ENCODE measurements around the gene AMBRA1.
"Not testable (repeated sequence)": the region's sequence is repeated elsewhere in the genome, so short reads cannot be mapped to it uniquely, and the experiment has no call there.

The AMBRA1 gene

DNA sequence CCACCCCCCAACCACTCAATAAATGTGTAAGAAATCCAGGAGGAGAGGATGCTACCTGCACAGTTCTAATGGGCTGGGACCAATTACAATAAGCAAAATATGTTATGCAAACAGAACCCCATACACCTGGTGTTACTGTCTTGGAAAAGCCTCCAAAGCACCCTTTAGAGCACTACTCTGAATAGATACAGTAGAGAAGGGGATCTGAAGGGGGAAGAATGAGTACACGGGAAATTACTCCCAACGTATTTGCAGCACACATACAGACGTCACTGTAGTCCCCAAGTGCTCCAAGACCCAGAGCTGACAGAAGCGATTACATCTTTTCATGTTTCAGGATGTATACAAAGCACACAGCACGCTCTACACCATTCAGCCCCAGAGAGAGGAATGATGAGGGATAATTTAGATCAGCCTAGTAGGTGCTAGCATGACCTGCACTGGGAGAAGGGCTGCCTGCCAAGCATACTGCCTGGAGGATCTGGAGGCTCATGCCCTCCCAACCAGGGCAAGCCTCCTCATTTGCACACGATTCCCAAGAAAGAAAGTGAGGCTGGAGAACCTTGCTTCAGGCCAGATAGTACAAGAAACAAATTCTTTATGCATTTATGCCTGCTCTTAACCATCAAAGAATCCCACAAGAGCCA, 63.8 kb downstream of the AMBRA1 start:
- DNase-seq: no peak

DNA sequence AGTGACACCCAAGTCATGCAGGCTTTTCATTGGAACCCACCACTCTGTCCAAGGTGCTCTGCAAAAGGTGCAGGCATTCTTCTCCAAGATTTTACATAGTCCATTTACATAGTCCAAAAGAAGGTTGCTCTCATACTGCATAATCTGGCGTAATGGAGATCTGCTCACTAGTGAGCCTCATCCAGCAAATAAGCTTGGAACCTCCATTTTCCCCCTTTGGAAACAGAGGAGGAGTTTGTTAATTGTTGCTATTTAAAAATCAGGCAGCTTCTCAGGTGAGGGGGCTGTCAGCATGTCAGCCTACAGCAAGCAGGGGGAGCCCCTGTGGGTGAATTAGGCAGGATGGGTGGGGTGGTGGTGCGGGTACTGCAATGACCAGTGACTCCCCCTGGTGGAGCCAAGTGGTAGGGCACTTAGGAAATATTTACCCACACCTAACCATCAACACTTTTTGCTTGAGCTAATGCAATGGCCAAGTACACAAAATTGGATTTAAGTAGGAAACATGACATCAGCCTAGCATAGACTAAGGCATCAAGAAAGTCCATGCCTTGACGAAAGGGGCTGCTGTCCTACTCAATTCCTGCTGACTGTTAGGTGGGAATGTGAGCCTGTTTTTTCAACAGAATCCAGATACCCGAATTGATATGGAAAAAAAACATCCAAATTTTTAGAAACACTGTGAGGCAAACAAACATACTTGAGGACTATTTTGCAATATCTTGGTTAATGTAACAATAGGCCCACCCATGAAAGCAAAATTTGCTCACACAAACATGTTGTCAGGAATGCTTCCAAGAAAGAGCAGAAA, 64.5 kb downstream of the AMBRA1 start:
- DNase-seq: peak; percentile 78 to 82

DNA sequence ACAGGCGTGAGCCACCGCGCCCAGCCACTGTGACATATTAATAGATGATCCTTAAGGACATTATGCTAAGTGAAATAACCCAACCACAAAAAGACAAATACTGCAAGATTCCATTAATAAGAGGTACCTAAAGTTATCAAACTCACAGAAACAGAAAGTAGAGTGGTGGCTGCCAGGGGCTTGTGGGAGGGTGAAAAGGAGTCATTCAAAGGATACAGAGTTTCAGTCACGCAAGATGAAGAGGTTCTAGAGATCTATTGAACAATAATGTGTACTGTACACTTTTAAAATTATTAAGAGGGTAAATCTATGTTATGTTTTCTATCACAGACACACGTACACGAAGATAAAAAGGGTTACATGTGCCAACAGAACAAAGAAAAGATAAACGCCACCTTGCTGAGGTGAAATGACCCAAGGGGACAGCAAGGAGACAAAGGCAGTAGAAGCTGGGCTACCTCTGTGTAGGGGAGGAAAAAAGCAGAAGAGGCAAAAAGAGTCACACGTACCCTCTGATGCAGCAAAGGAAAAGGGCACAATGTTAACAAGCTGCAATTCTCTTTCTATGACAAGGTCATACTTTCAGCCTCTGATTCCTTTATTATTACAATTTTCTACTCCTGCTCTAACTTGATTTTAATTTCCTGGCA, 65.3 kb downstream of the AMBRA1 start:
- DNase-seq: peak; percentile 18 to 37

DNA sequence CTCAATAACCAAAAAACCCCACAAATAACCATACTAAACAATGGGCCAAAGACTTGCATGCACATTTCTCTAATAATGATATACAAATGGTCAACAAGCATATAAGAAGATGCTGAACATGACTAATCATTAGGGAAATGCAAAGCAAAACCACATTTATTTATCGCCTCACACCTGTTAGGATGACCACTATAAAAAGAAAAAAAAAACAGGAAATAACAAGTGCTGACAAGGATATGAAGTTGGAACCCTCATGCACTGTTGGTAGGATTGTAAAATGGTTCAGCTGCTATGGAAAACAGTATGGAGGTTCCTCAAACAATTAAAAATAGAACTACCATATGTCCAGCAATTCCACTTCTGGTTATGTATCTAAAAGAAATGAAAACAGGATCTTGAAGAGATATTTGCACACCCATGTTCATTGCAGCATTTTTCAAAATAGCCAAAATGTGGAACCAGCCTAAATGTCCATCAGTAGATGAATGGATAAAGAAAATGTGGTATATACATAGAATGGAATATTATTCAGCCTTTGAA, 66.2 kb downstream of the AMBRA1 start:
- DNase-seq: no peak

DNA sequence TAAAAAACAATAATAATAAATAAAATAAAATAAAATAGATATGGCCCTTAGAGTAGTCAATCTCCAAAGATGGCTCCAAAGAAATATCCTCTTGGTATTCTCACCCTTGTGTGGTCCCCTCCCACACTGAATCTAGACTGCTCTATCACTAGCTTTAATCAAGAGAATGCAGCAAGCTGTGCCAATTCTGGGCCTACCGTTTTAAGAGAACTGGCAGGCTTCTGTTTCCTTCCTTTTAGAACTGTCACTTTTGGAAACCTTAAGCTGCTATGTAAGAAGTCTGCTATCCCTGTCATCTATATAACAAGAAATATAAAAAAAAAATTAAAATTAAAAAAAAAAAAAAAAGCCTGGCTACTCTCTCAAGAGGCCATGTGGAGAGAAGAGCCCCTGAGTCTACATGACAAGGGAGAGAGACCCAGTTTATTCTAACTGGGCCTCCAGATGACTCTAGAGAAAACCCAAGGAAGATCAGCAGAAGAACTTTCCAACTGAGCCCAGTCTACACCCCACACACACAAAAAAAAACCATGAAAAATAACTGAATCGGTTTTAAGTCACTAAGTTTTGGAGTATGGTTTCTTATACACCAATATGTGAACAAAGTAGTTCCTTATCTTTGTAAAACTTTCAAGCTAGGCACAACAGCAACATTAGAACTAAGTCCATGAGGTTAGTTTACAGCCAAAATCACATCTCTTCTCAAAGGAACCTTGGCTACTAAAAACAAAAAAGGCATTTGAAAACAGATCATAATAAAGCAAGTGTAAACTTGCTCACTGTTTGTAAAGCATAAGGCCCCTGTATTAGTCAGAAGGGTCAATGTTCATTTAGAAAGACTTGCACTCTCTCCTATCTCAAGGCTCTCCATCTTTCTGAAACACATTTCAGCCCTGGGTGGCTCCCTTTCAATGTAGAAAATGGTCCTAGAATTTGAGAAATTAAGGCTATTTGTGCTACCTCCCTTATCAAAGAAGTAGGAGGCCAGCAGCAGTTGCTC, 67.3 kb downstream of the AMBRA1 start:
- DNase-seq: no peak

DNA sequence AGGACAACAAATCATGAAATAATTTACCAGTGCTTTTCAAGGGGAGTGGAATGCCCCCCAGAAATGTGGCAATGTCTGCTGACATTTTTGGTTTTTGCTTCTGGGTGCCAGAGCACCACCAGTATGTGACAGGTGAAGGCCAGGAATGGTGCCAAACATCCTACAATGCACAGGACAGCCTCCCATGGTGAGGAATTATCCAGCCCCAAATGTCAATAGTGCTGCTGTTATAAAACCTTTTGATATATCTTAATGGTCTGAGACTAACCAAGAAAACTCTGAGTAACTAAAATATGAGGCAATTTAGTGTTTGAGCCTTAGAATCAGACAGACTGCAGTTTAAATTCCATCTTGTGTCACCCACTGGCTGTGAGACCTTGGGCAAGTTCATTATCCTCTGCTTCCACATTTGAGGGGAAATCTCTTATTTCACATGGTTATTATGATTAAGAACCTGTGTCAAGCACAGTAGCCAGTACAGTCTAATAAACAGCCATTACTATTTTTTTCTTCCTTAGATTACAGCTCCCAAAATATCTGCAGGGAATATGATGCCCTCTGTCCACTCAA, 69.5 kb downstream of the AMBRA1 start:
- DNase-seq: no peak

DNA sequence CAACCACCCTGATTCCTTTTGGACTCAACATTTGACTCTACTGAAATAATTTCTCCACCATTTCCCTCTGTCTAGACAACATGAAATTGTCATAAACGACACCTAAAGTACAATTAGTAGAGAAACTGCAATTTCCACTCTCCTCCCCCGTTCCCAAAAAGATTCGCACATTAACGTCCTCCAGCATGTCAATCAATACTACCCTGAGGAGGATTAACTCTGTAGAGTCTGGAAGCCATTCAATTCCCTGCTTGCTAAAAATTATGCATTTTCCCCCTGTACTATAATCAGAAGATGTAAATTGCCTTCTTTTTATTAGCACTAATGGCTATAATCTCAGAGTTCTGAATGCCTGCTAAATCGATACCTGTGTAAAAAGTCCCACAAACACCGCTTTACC, 70.5 kb downstream of the AMBRA1 start:
- no peak for DNase-seq

DNA sequence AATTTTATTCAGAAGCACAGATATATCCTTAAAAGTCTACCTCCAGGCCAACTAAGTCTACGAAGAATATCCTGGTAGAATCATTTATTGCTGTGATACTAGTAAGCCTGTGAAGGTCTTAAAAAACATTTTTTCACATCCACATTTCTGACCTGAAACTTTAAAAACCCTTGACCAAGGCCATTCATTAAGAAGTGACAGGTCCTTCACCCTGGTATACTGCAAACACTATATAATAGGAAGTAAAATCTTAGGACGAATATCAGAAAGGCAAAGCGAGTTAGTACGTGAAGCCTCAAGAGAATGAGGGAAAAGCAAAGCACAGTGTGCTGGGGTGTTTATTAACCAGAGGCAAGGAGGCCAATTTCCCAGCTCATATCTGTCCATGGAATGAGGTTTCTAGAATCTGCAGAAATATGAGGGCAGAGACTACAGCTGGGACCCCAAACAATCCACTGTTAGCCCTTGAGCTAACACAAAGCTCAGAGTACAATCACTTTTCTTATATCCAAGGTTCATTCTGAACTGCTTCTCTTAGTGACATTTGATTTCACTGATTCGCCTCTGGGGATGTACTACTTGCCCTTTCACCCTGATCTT, 71.0 kb downstream of the AMBRA1 start:
- DNase-seq: no peak

DNA sequence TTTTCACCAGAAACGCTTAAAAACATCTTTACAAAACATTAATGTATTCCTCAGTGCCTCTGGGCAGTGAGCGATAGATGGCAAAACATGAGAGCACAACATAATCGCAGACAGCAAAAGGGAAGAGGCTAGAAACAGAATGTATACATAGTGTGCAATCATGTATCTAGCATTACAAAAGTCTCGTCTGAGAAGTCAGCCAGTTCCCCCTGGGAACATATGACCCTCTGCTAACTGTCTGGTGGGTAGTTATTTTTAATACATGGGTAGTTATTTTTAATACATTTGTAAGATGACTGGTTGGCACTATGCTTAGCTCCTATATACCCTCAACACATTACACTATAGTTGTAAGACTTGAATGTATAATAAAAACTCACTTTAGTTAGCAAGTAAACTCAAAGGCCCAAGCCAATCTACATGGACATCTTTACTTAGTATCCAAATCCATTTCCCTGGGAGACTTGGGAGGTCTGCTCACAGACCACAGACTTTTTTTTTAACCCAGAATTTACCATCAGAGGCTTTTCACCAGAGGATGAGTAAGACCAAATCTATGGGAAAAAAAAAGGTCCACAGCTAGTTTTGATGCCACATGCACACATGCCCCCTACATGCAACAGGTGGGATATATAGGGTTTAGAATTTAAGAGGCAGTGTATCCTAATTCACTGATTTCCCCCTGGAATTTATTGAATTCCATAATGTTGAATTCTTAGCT, 71.7 kb downstream of the AMBRA1 start:
- DNase-seq: no peak

DNA sequence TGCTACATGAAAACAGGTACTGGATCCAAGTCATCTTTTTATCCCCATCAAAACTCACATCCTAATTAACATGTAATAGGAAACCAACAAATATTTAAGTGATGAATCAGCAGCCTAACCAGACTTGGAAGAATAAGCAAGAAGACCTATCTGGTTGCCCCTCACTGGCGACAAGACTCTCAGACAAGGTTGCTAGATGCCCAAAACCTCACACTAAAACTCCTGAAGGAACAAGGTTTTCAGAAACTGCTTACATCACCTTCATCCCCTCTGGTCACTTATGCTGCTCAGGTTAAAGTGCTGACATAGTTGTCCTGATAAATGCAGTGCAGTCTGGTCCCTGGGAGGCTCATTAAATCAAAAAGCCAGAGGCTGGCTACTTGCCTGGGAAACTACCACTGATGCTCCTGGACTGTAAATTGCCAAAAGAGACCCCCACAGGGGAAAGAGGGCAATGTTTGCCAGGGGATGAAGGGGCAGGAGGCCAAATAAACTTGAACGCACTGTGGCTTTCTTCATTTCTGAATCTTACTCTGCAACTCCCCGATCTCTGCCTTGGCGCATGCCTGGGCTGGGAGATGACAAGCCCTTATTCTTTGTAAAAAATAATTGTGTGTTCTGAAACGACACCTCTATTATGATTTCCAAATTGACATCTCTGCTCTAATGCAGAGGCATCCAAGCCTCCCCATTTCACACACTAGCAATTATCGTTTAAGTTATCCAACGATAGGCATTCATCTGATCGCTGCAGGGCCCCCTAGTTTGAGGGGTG, 72.7 kb downstream of the AMBRA1 start:
- DNase-seq: no peak

DNA sequence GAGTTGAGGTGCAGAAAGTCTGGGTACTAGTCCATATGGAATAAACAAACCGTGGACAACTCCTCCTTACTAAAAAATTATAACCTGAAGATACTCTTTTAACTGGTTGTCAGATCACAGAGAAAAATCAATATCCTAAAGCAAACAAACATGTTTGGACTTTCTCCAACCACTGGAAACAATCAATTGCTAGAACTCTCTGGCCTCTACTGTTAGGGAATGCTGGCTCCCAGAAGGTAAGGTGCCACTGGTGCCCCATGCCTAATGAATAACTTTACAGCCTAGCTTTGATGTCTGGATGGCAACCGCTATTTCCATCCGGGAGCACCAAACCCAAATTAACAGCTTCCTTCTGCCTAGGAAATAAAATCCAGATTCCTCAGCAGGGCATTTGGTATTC, 74.5 kb downstream of the AMBRA1 start:
- no peak for DNase-seq

DNA sequence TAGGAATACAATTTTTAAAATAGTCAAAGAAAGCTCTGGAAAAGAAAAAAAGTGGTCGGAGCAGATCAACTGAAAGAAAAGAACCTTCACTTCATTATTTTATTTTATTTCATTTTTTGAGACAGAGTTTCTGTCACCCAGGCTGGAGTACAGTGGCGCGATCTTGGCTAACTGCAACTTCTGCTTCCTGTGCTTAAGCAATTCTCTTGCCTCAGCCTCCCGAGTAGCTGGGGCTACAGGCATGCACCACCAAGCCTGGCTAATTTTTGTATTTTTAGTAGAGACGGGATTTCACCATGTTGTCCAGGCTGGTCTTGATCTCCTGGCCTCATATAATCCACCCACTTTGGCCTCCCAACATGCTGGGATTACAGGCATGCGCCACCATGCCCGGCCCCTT, 74.9 kb downstream of the AMBRA1 start:
- not testable (repeated sequence) for DNase-seq

DNA sequence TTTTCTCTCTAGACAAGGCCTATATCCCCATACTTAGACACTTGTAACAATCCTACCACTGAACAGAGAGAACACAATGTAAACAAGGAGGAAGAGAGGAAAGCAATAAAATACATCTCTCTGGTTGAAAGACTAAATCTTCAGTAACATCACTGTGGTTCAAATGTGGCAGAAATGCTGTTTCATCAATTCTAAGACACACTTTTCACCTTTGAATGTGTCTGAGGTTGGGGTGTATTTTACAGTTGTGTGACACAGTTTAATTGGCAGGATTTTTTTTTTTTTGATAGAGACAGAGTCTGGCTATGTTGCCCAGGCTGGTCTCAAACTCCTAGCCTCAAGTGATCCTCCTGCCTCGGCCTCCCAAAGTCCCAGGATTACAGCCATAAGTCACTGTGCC, 79.5 kb downstream of the AMBRA1 start:
- DNase-seq: no peak

DNA sequence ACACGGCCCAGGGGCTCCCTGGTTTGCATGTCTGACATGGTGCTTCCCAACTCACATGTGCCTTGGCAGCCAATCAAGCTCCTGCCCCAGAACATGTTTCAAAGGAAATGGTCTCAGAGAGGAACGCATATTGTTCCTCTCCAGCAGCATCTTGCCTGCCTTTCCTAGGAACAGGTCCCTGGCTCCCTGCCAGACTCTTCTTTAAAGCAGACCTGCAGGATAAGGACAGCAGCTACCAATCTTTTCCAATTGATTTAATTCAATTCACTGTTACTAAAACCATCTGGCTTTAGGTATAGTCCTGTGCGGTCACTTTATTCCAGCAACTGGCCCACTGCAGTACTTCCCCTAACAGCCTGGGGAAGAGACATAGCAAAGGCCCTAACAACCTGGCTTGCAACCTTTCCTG, 79.9 kb downstream of the AMBRA1 start:
- no peak for DNase-seq

DNA sequence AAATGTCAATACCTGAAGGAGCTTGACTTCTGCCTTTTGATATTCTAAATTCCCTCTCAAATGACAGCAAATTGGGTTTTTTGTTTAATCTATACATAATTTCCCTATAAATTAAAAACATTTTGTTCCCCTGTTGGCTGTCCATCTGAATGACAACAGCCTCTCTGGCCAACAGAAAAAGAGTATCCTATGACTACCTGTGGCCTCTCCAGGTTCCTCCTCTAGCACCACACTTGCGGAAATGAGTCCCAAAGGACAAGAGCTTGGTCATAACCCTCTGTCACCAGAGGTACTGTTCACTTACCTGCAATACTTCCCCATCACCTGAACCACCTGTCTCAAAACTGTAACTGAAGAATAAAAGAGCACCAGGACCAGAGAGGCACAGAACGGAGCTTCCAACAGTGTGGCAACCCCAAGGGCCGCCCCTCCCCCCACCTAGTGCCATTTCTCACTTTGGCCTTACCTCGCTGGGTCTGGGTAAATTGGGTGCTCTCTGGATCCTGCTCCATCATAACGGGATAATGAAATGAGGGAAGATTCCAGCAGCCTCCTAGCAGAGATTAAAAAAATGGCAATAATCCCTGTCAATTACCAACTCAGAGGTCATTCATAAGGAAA, 81.5 kb downstream of the AMBRA1 start:
- no peak for DNase-seq

DNA sequence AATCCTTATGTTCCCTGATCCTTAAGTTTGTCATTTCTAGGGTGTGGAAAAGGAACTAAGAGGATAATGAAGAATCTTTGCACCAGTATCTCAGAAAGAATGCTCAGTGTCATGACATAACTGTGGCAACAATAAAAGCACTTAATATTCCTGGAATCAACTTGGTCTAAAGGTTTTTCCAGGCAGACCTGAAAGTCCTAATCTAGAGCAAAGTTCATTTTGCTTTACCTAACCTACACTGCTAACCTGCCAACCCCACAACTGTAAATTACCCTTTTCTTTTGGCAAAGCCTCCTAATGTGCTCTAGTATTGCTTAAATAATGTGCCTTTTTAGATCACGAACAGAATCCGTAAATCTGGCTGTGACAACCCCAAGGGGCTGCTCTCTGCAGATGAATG, 82.5 kb downstream of the AMBRA1 start:
- no peak for DNase-seq

DNA sequence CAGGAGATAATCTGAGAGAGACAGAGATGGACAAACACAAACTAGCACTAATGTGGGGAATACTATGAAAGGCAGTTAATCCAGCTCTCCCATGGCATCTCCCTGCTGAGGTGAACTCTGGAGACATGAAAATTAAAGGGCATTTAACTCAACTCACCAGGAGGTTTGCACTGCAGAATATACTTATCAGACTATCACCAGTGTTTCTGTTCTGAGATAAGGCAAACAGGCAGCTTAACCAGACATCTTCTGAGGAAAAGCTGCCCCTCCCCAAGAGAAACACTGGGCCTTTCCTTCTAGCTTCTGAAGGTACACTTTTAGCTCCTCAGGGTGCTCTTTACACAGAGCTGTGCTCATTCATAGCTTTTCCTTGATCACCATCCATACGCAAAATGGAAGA, 85.5 kb downstream of the AMBRA1 start:
- no peak for DNase-seq

DNA sequence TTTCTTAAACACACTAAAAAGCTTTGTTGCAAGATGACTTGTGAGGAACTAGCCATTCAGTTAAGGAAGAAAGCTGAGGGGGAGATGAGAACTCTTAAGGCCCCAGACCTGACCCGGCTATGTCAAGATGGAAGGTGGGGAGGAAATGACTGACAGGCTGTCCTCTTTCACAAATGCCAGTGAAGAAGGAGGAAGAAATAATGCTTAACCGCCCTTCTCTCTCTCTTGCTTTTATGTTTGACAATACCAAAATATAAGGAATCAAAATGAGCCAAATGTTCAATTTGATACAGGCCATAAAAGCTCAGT, 87.4 kb downstream of the AMBRA1 start:
- no peak for DNase-seq

DNA sequence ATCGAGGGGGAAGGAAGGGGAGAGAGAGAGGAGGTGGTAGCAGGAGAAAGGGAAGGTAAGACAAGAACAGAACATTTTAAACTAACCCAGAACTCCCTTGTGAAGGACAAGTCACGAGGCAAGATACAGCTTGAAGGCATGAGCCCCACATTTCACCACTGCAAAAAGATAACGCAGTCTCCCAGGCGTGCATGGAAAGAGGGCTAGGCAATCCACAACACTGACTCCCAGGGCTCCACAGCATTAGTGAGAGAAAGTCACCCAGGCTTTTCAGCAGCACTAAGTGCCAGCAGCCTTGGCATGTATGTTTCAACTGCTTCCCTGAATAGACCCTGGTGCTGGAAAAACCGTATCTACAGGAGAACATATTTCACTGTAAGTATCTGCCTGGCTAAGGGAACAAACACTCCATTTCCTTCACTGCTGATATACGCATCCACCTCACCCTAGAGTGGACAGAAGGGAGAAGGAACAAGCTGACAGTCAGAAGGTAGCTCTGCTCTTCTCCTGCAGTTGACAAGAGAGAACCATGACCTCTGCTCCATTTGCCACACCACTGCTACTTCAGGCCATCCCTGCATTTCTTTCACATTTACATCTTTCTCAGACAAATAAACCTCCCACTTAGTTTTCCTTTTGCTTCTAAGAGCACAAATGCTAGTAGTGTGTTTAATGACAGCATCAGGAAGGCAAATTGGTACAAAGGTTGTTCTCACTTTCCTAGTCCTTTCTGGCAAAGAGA, 87.9 kb downstream of the AMBRA1 start:
- DNase-seq: no peak
